HL-60 (cell line): ENCODE data around the gene CYP3A7.
"Not testable (repeated sequence)": the region's sequence is repeated elsewhere in the genome, so short reads cannot be mapped to it uniquely, and the experiment has no call there.

Experiments
- DNase-seq, 2 experiments: peaks; one replicate each; pipeline ENCODE4 v3.0.0-alpha.2; 2010 to 2020; ENCODE audit warnings: low read depth in 1 of 2, low spot score in 1 of 2
- H3K27ac ChIP-seq: fragments of 250-450 bp; sonication (Bioruptor Pico); replicated peaks from 2 replicates; pipeline ENCODE4 v1.5.1; 2020; ENCODE audit warnings: mild to moderate bottlenecking, moderate library complexity
- H3K27me3 ChIP-seq: fragments of 250-450 bp; sonication (Bioruptor Pico); 2 replicates; pipeline ENCODE4 v1.5.1; 2021; ENCODE audit warnings: mild to moderate bottlenecking, moderate library complexity; ENCODE audit not compliant: insufficient read depth, poor library complexity, severe bottlenecking
- H3K4me3 ChIP-seq: replicated peaks from 2 replicates; pipeline ENCODE4 v1.5.1; 2011; ENCODE audit warnings: mild to moderate bottlenecking, control low read depth, low read length; ENCODE audit not compliant: insufficient read depth
- CTCF ChIP-seq: IDR thresholded peaks from one replicate; pipeline ENCODE4 v1.5.1; 2011; ENCODE audit warnings: low read length, control low read depth, inconsistent platforms; ENCODE audit not compliant: insufficient read depth
- GABPA ChIP-seq: IDR thresholded peaks from 2 replicates; pipeline ENCODE4 v1.6.1; 2012; ENCODE audit warnings: low read depth
- POLR2AphosphoS5 ChIP-seq: IDR thresholded peaks from 2 replicates; pipeline ENCODE4 v1.6.1; 2012; ENCODE audit warnings: low read depth
- REST ChIP-seq: IDR thresholded peaks from 2 replicates; pipeline ENCODE4 v1.6.1; 2012; ENCODE audit warnings: low read depth; ENCODE audit not compliant: insufficient replicate concordance
- SPI1 ChIP-seq: IDR thresholded peaks from 2 replicates; pipeline ENCODE4 v1.6.1; 2012; ENCODE audit warnings: low read depth, mild to moderate bottlenecking, borderline replicate concordance

CYP3A7 gene

GRCh38 chr7:99729486-99730237, 5.3 kb downstream of the CYP3A7 start:
- Histone ChIP-seq H3K4me3 (no peak overlapping the region), H3K27me3 (no peaks in the 10 kb centered on the region), H3K27ac (no peak overlapping the region)
- TF ChIP-seq POLR2AphosphoS5 (no peak), REST (no peak), SPI1 (no peak), CTCF (no peak), GABPA (no peak)
- DNase-seq, result peak in 1 of 2 experiments; percentile 2

GRCh38 chr7:99728615-99729014, 6.4 kb downstream of the CYP3A7 start:
- no peak for TF ChIP-seq REST
- TF ChIP-seq POLR2AphosphoS5, result no peak
- TF ChIP-seq CTCF, result no peak
- no peak for TF ChIP-seq GABPA
- no peak for TF ChIP-seq SPI1
- no peak for DNase-seq
- no peak overlapping the region for H3K4me3 ChIP-seq
- no peak overlapping the region for H3K27ac ChIP-seq
- no peaks in the 10 kb centered on the region for H3K27me3 ChIP-seq

- not testable (repeated sequence) for DNase-seq, H3K4me3 ChIP-seq, H3K27ac ChIP-seq, H3K27me3 ChIP-seq
Observed at GRCh38 chr7:99723201-99723600, 11.8 kb downstream of the CYP3A7 start.

- Histone ChIP-seq H3K4me3 (no peak overlapping the region), H3K27ac (no peak overlapping the region), H3K27me3 (no peaks in the 10 kb centered on the region)
- TF ChIP-seq GABPA (no peak), SPI1 (no peak), CTCF (no peak), REST (no peak), POLR2AphosphoS5 (no peak)
- DNase-seq, result no peak
Observed at GRCh38 chr7:99720800-99721595, 14.0 kb downstream of the CYP3A7 start.
